DND-41 (cell line): ENCODE data around the gene PSMB9.

Experiments used
- EZH2 ChIP-seq: IDR thresholded peaks from 3 replicates; pipeline ENCODE4 v1.6.1; 2012; ENCODE audit warnings: borderline replicate concordance, low read depth, mild to moderate bottlenecking, moderate library complexity, low read length, inconsistent platforms; ENCODE audit not compliant: severe bottlenecking
- TF ChIP-seq, protein P1 (sequence below): IDR thresholded peaks from 2 replicates; pipeline ENCODE4 v1.5.1; 2012; ENCODE audit warnings: borderline replicate concordance, low read length, moderate library complexity, mild to moderate bottlenecking; ENCODE audit not compliant: poor library complexity, severe bottlenecking; ENCODE audit errors: extremely low read depth

- TF ChIP-seq, protein P1, sequence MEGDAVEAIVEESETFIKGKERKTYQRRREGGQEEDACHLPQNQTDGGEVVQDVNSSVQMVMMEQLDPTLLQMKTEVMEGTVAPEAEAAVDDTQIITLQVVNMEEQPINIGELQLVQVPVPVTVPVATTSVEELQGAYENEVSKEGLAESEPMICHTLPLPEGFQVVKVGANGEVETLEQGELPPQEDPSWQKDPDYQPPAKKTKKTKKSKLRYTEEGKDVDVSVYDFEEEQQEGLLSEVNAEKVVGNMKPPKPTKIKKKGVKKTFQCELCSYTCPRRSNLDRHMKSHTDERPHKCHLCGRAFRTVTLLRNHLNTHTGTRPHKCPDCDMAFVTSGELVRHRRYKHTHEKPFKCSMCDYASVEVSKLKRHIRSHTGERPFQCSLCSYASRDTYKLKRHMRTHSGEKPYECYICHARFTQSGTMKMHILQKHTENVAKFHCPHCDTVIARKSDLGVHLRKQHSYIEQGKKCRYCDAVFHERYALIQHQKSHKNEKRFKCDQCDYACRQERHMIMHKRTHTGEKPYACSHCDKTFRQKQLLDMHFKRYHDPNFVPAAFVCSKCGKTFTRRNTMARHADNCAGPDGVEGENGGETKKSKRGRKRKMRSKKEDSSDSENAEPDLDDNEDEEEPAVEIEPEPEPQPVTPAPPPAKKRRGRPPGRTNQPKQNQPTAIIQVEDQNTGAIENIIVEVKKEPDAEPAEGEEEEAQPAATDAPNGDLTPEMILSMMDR = no peak
- TF ChIP-seq EZH2 = no peak
Measured at GRCh38 chr6:32905078-32905477, 51.1 kb downstream of the PSMB9 start.
